ENCODE data around the gene NT5DC1.
"Not testable (repeated sequence)": the region's sequence is repeated elsewhere in the genome, so short reads cannot be mapped to it uniquely, and the experiment has no call there.

Gene NT5DC1

GRCh38 chr6:116094041-116094440 is 6.6 kb upstream of the NT5DC1 start:
- no peak for DNase-seq (ENCODE audit: low read depth in 1 of 2, low spot score in 1 of 2)
- Histone ChIP-seq H3K27ac (replicated peaks) (no peak overlapping the region), H3K4me3 (replicated peaks; ENCODE audit: insufficient read depth, low read length) (no peak overlapping the region), H3K27me3 (ENCODE audit: insufficient read depth, poor library complexity, severe bottlenecking) (no peaks in the 10 kb centered on the region)
- TF ChIP-seq POLR2AphosphoS5 (IDR thresholded peaks at IDR 0.05; ENCODE audit: low read depth) (no peak), SPI1 (IDR thresholded peaks at IDR 0.05; ENCODE audit: borderline replicate concordance, low read depth) (no peak), GABPA (IDR thresholded peaks at IDR 0.05; ENCODE audit: low read depth) (no peak), REST (IDR thresholded peaks at IDR 0.05; ENCODE audit: insufficient replicate concordance, low read depth) (no peak), CTCF (IDR thresholded peaks at IDR 0.05; ENCODE audit: insufficient read depth, low read length) (no peak)

GRCh38 chr6:116096048-116096759 is 4.4 kb upstream of the NT5DC1 start:
- not testable (repeated sequence) for H3K27ac ChIP-seq (replicated peaks); DNase-seq (ENCODE audit: low read depth in 1 of 2, low spot score in 1 of 2); H3K27me3 ChIP-seq (ENCODE audit: insufficient read depth, poor library complexity, severe bottlenecking); H3K4me3 ChIP-seq (replicated peaks; ENCODE audit: insufficient read depth, low read length)

- H3K4me3 ChIP-seq (replicated peaks; ENCODE audit: insufficient read depth, low read length) = no peak overlapping the region
- no peaks in the 10 kb centered on the region for H3K27me3 ChIP-seq (ENCODE audit: insufficient read depth, poor library complexity, severe bottlenecking)
- TF ChIP-seq REST (IDR thresholded peaks at IDR 0.05; ENCODE audit: insufficient replicate concordance, low read depth) (no peak), POLR2AphosphoS5 (IDR thresholded peaks at IDR 0.05; ENCODE audit: low read depth) (no peak), CTCF (IDR thresholded peaks at IDR 0.05; ENCODE audit: insufficient read depth, low read length) (peak; percentile 24)
- DNase-seq (ENCODE audit: low read depth in 1 of 2, low spot score in 1 of 2) = no peak
- H3K27ac ChIP-seq (replicated peaks) = no peak overlapping the region
These were observed 3.5 kb upstream of the NT5DC1 start for GRCh38 chr6:116096979-116097816.

GRCh38 chr6:116099036-116099435 is 1.6 kb upstream of the NT5DC1 start:
- H3K27ac ChIP-seq (replicated peaks) = no peak overlapping the region
- H3K4me3 ChIP-seq (replicated peaks; ENCODE audit: insufficient read depth, low read length) = no peak overlapping the region

More at GRCh38 chr6:116099036-116099435, 1.6 kb upstream of the NT5DC1 start:
- no peak for TF ChIP-seq GABPA (IDR thresholded peaks at IDR 0.05; ENCODE audit: low read depth)
- DNase-seq (ENCODE audit: low read depth in 1 of 2, low spot score in 1 of 2) = no peak
- H3K27me3 ChIP-seq (ENCODE audit: insufficient read depth, poor library complexity, severe bottlenecking) = no peaks in the 10 kb centered on the region

Measured in HL-60 (cell line).